GM12878 (cell line): ENCODE measurements around the gene ZNF280A. TPM values are rescaled to one million over a fixed set of nuclear protein-coding genes. Genes with fewer than 3 reads are reported as not detected.

Experiments
- ATAC-seq: fragments of 200-7000 bp; cut with Tn5 transposase; 3 replicates; pipeline ENCODE4 v1.9.1; 2020; ENCODE audit warnings: mild to moderate bottlenecking, moderate library complexity
- BruUV-seq: library from RNA; stranded (reverse); fragments of 400-500 nt; replicated peaks from 2 replicates; lab custom pipeline; 2021; lab: Mats Ljungman, UMichigan
- CTCF ChIA-PET: fragments of 300-600 bp; sonication (Branson Sonifier 250); formaldehyde crosslinking; extraction: SDS; loops from one replicate; lab custom pipeline; 2021; ENCODE audit warnings: inconsistent platforms; lab: Yijun Ruan, JAX
- POLR2A ChIA-PET: fragments of 350-600 bp; formaldehyde crosslinking; extraction: SDS; loops from one replicate; lab custom pipeline; 2021; ENCODE audit warnings: inconsistent platforms; lab: Charles Lee
- RAD21 ChIA-PET: fragments of 300-600 bp; sonication (Branson Sonifier 250); formaldehyde crosslinking; loops from one replicate; lab custom pipeline; 2023; ENCODE audit warnings: antibody characterized with exemption; ENCODE audit not compliant: unreplicated experiment; lab: Charles Lee
- SMC1A ChIA-PET: fragments of 300-600 bp; sonication (Branson Sonifier 250); formaldehyde crosslinking; loops from one replicate; lab custom pipeline; 2023; ENCODE audit not compliant: unreplicated experiment, uncharacterized antibody; lab: Charles Lee
- DNase-seq: peaks from one replicate; pipeline ENCODE4 v3.0.0-alpha.2; 2011; ENCODE audit warnings: low read depth, low spot score
- FAIRE-seq: peaks from 3 replicates; lab custom pipeline; 2011; peaks lifted over from hg19 to GRCh38; lab: Jason Lieb, UNC
- H2AFZ ChIP-seq: 2 replicates; pipeline ENCODE4 v1.6.0; 2011; ENCODE audit warnings: low read depth, low read length, control low read depth; ENCODE audit not compliant: control insufficient read depth
- H3K27ac ChIP-seq: 2 replicates; pipeline ENCODE4 v1.5.1; 2011; ENCODE audit warnings: control low read depth; ENCODE audit not compliant: control insufficient read depth, insufficient read depth
- H3K27me3 ChIP-seq, 2 experiments: replicated peaks in 1 of 2; 2 replicates each; pipeline versions ENCODE4 v1.6.0 to v1.6.1; 2011; ENCODE audit warnings: low read length in 1 of 2; ENCODE audit not compliant: control insufficient read depth in 2 of 2, insufficient read depth in 2 of 2
- H3K36me3 ChIP-seq, 2 experiments: 2 replicates each; pipeline ENCODE4 v1.5.1; 2011; ENCODE audit warnings: low read length in 1 of 2; ENCODE audit not compliant: control insufficient read depth in 2 of 2, insufficient read depth in 2 of 2
- H3K4me1 ChIP-seq: 2 replicates; pipeline ENCODE4 v1.6.1; 2011; ENCODE audit warnings: mild to moderate bottlenecking, low read length, moderate library complexity, mixed read lengths; ENCODE audit not compliant: control insufficient read depth, insufficient read depth
- H3K4me2 ChIP-seq: 2 replicates; pipeline ENCODE4 v1.6.0; 2011; ENCODE audit warnings: control low read depth; ENCODE audit not compliant: control insufficient read depth, insufficient read depth
- H3K4me3 ChIP-seq: fragments of 200-600 bp; sonication (generic); 2 replicates; pipeline ENCODE4 v1.5.1; 2016
- H3K79me2 ChIP-seq: 2 replicates; pipeline ENCODE4 v1.6.0; 2011; ENCODE audit warnings: low read length; ENCODE audit not compliant: control insufficient read depth, insufficient read depth
- H3K9ac ChIP-seq: 2 replicates; pipeline ENCODE4 v1.8.0; 2011; ENCODE audit warnings: low read length, control low read depth, mixed read lengths; ENCODE audit not compliant: control insufficient read depth, insufficient read depth
- H3K9me3 ChIP-seq: replicated peaks from 3 replicates; pipeline ENCODE4 v1.5.1; 2011; ENCODE audit warnings: mild to moderate bottlenecking, low read length; ENCODE audit not compliant: control insufficient read depth, insufficient read depth
- H4K20me1 ChIP-seq: 2 replicates; pipeline ENCODE4 v1.6.0; 2011; ENCODE audit not compliant: control insufficient read depth, insufficient read depth
- CTCF ChIP-seq, 3 experiments: IDR thresholded peaks in 2 of 3; conservative IDR thresholded peaks in 1 of 3; 2 replicates each; pipeline ENCODE4 v1.5.1; 2011; ENCODE audit warnings: low read depth in 3 of 3, low read length in 3 of 3, mild to moderate bottlenecking in 3 of 3, control low read depth in 2 of 3, moderate library complexity in 2 of 3, inconsistent platforms in 1 of 3, mixed read lengths in 1 of 3; ENCODE audit not compliant: control insufficient read depth in 2 of 3, insufficient read depth in 1 of 3; ENCODE audit errors: extremely low read depth in 1 of 3
- RAD21 ChIP-seq: IDR thresholded peaks from 2 replicates; pipeline ENCODE4 v1.6.1; 2011; ENCODE audit warnings: mild to moderate bottlenecking, low read depth, low read length, moderate library complexity; ENCODE audit not compliant: insufficient read depth
- RUNX3 ChIP-seq: IDR thresholded peaks from 2 replicates; pipeline ENCODE4 v1.6.1; 2012; ENCODE audit warnings: low read length, inconsistent platforms
- SMC3 ChIP-seq: IDR thresholded peaks from 2 replicates; pipeline ENCODE4 v1.6.1; 2011; ENCODE audit warnings: low read length, improper control_type of control experiment, borderline replicate concordance
- STAT3 ChIP-seq: IDR thresholded peaks from 2 replicates; pipeline ENCODE4 v1.6.1; 2011; ENCODE audit warnings: low read depth, low read length, improper control_type of control experiment
- ZNF217 ChIP-seq: fragments of 450-650 bp; IDR thresholded peaks from 2 replicates; pipeline ENCODE4 v1.6.1; 2017; ENCODE audit warnings: antibody characterized with exemption, mild to moderate bottlenecking
- WGBS: methylation state at CpG from one replicate; pipeline ENCODE4 v1.1.6; 2016; ENCODE audit warnings: low lambda C conversion rate; ENCODE audit not compliant: insufficient replicate concordance, insufficient coverage; ENCODE audit errors: missing lambda C conversion rate; 5-methylcytosine and 5-hydroxymethylcytosine counted together
- in situ Hi-C: fragments of 300-500 bp; cut with MboI; formaldehyde crosslinking; loops from 9 replicates; pipeline ENCODE4 v1.14.3; 2018; ENCODE audit warnings: mixed read lengths
- intact Hi-C: fragments of 100-400 bp; cut with micrococcal nuclease; formaldehyde crosslinking; loops from one replicate; pipeline ENCODE4 v1.14.2; 2022; ENCODE audit not compliant: unreplicated experiment
- polyA plus RNA-seq, 11 experiments: library from polyadenylated mRNA; depleted of rRNA in 4 of 11; unstranded in 6 of 11; stranded (reverse) in 5 of 11; fragments of >200 nt; fragmentation: Nextera tagmentation in 4 of 11; fragmentation: Illumina TruSeq in 1 of 11; extraction: Ambion mirVana in 4 of 11; extraction: Trizol in 1 of 11; gene quantifications; 1 replicate in 1 of 11; 2 replicates in 10 of 11; pipeline versions ENCODE4 v1.2.1 to v1.2.3, GENCODE V29; 2011 to 2016; ENCODE audit warnings: inconsistent platforms in 2 of 11, missing spikeins in 2 of 11, low read depth in 1 of 11
- total RNA-seq, 4 experiments: library from RNA; depleted of rRNA in 3 of 4; stranded (reverse); fragments of >200 nt in 3 of 4; fragmentation: Illumina TruSeq in 1 of 4; extraction: Trizol in 1 of 4; gene quantifications; 2 replicates each; pipeline versions ENCODE4 v1.2.1 to v1.2.3, GENCODE V29; 2013 to 2021

Gene ZNF280A
- total and polyA plus RNA-seq, 10 of the 15 experiments (the other 5 are each of a cell fraction or from before 2014, with no cell fraction given), result 0.03 to 0.06 TPM; not detected in 8

- intact Hi-C loops, result loop anchor here (1.0 to 5.0 kb wide), 3 partner anchors 33 to 123 kb away; no protein-coding TSS in a partner anchor
- Histone ChIP-seq H3K79me2 (no peaks in the 10 kb centered on the region), H2AFZ (no peak overlapping the region), H3K4me2 (no peak overlapping the region), H3K4me3 (no peak overlapping the region), H3K27me3 (no peaks in the 10 kb centered on the region), H3K4me1 (no peaks in the 10 kb centered on the region), H3K36me3 (no peaks in the 10 kb centered on the region), H3K9me3 (peaks cover 4% of the 10 kb centered on the region; the same call in 2 of the 3 replicates), H4K20me1 (no peaks in the 10 kb centered on the region), H3K27ac (no peak overlapping the region)
- in situ Hi-C loops, result no loop called here
- peak; percentile 75 for FAIRE-seq
- SMC1A ChIA-PET, result interaction anchor here (0.9 to 5.2 kb wide), 17 partner anchors 8 to 491 kb away, joined by 3 to 53 read pairs (median 3); no protein-coding TSS in a partner anchor
- POLR2A ChIA-PET, result no interaction called here
- RAD21 ChIA-PET, result interaction anchor here (0.7 to 2.9 kb wide), 9 partner anchors 32 to 256 kb away, joined by 3 to 21 read pairs (median 4); no protein-coding TSS in a partner anchor
- DNase-seq, result no peak
- no TSS peak for BruUV-seq
- no peak for TF ChIP-seq STAT3
- TF ChIP-seq ZNF217, result no peak
- peak; percentile 68 for TF ChIP-seq RAD21
- peak; percentile 27 to 63 (median 55); a peak in 5 of 6 replicates for TF ChIP-seq CTCF (IDR thresholded peaks at IDR 0.05 in 2 of 3, conservative IDR thresholded peaks at IDR 0.05 in 1 of 3; ENCODE audit: control insufficient read depth in 2 of 3, extremely low read depth in 1 of 3, insufficient read depth in 1 of 3, low read depth in 3 of 3, low read length in 3 of 3)
- peak; percentile 48 for TF ChIP-seq RUNX3
- peak; percentile 58; the same call in 1 of the 2 replicates for TF ChIP-seq SMC3
- TF ChIP-seq, all 136 proteins: peak for 4
- ATAC-seq, result peak; percentile 71
- WGBS, result 46% methylated on average over 18 of the region's 18 CpGs
- H3K9ac ChIP-seq, result no peak overlapping the region
- CTCF ChIA-PET, result interaction anchor here (0.7 to 5.5 kb wide), 26 partner anchors 14 to 491 kb away, joined by 3 to 75 read pairs (median 4); partner anchors contain the start of gene ZNF280A
Observed at GRCh38 chr22:22463855-22464540, 56.1 kb downstream of the ZNF280A start.

Other genes starting within 250 kb of the ZNF280A start
- 0.28 and 0.65 TPM in 2 replicates for gene ZNF280B, start 11.5 kb downstream of the ZNF280A start, total RNA-seq (2014; rRNA removed)
- 0.94 and 0.97 TPM in 2 replicates for gene ZNF280B, start 11.5 kb downstream of the ZNF280A start, total RNA-seq (2014; rRNA removed; fragmentation: Illumina TruSeq; extraction: Trizol)
- gene ZNF280B, start 11.5 kb downstream of the ZNF280A start, total RNA-seq (2021), result 0.90 and 1.1 TPM in 2 replicates
- gene ZNF280B, start 11.5 kb downstream of the ZNF280A start, polyA plus RNA-seq (2011; rRNA removed), result 2.2 and 2.6 TPM in 2 replicates
- gene ZNF280B, start 11.5 kb downstream of the ZNF280A start, polyA plus RNA-seq (2014; fragmentation: Illumina TruSeq; extraction: Trizol), result 1.1 and 1.2 TPM in 2 replicates
- gene ZNF280B, start 11.5 kb downstream of the ZNF280A start, polyA plus RNA-seq (2014; fragmentation: Nextera tagmentation; extraction: Ambion mirVana), result 1 to 10 TPM in 1 of 2 experiments, under 1 TPM in 1; 0.49 to 1.2 TPM
- 0.46 and 0.47 TPM in 2 replicates for gene ZNF280B, start 11.5 kb downstream of the ZNF280A start, polyA plus RNA-seq (2014; rRNA removed)
- 1 to 10 TPM; 1.7 to 2.1 TPM for gene ZNF280B, start 11.5 kb downstream of the ZNF280A start, polyA plus RNA-seq (2016; fragmentation: Nextera tagmentation; extraction: Ambion mirVana)
- 0.79 and 0.82 TPM in 2 replicates for gene PRAME, start 39.0 kb upstream of the ZNF280A start, total RNA-seq (2014; rRNA removed)
- gene PRAME, start 39.0 kb upstream of the ZNF280A start, total RNA-seq (2014; rRNA removed; fragmentation: Illumina TruSeq; extraction: Trizol), result 0.49 and 0.55 TPM in 2 replicates
- 1.4 and 1.8 TPM in 2 replicates for gene PRAME, start 39.0 kb upstream of the ZNF280A start, total RNA-seq (2021)
- gene PRAME, start 39.0 kb upstream of the ZNF280A start, polyA plus RNA-seq (2011; rRNA removed), result 1.8 and 2.5 TPM in 2 replicates
- gene PRAME, start 39.0 kb upstream of the ZNF280A start, polyA plus RNA-seq (2014; fragmentation: Illumina TruSeq; extraction: Trizol), result 0.63 and 0.68 TPM in 2 replicates
- gene PRAME, start 39.0 kb upstream of the ZNF280A start, polyA plus RNA-seq (2014; fragmentation: Nextera tagmentation; extraction: Ambion mirVana), result under 1 TPM; 0.40 to 0.68 TPM
- gene PRAME, start 39.0 kb upstream of the ZNF280A start, polyA plus RNA-seq (2014; rRNA removed), result 0.46 and 1.00 TPM in 2 replicates
- under 1 TPM; 0.56 to 0.62 TPM for gene PRAME, start 39.0 kb upstream of the ZNF280A start, polyA plus RNA-seq (2016; fragmentation: Nextera tagmentation; extraction: Ambion mirVana)
- not detected in 2 replicates for gene GGTLC2, start 124.3 kb upstream of the ZNF280A start, total RNA-seq (2014; rRNA removed)
- gene GGTLC2, start 124.3 kb upstream of the ZNF280A start, total RNA-seq (2014; rRNA removed; fragmentation: Illumina TruSeq; extraction: Trizol), result not detected in 2 replicates
- gene GGTLC2, start 124.3 kb upstream of the ZNF280A start, total RNA-seq (2021), result not detected in 2 replicates
- not detected in 2 replicates for gene GGTLC2, start 124.3 kb upstream of the ZNF280A start, polyA plus RNA-seq (2011; rRNA removed)
- not detected in 2 replicates for gene GGTLC2, start 124.3 kb upstream of the ZNF280A start, polyA plus RNA-seq (2014; fragmentation: Illumina TruSeq; extraction: Trizol)
- gene GGTLC2, start 124.3 kb upstream of the ZNF280A start, polyA plus RNA-seq (2014; fragmentation: Nextera tagmentation; extraction: Ambion mirVana), result not detected
- not detected in 2 replicates for gene GGTLC2, start 124.3 kb upstream of the ZNF280A start, polyA plus RNA-seq (2014; rRNA removed)
- gene GGTLC2, start 124.3 kb upstream of the ZNF280A start, polyA plus RNA-seq (2016; fragmentation: Nextera tagmentation; extraction: Ambion mirVana), result not detected